GM18526 (cell line): ENCODE results near the gene C6orf141.

ENCODE experiments used
- POLR2A ChIP-seq: IDR thresholded peaks from 3 replicates; pipeline ENCODE4 v1.6.1; 2011; ENCODE audit not compliant: insufficient read length; ENCODE audit errors: extremely low read depth

Gene C6orf141

DNA sequence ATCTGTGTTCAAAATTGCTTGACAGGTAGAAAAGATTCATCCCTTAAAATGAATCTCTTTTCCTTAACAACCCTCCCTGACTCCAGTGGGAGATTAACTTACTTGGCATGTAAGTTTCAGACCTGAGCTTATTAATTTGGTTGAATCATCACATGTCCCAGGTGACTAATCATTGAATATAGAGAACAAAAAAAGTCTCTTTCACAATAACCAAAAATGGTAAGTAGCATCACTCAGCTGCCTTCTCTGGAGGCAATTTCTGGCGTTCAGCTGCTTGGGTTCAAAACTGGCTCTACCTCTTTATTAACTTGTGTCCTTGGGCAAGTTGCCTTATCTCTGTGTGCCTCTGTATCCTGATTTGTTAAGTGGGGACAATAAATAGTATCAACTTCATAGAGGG lies 2.9 kb downstream of the C6orf141 start:
- no peak for TF ChIP-seq POLR2A

DNA sequence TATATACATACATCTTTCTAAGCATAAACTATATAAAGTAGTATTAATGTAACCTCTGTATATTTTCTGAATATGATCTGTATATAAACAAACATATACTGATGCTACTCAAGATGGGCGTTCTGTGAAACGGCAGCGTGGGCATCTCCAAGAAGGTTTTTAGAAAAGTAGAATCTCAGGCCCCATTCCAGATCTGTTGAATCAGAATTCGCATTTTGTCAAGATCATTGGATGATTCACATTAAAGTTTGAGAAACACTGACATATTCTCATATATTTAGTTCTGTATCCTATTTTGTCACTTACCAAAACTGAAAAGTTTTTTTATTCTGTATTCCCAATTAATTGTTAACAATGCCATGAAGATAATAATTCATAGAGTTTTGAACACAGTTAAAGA lies 5.5 kb downstream of the C6orf141 start:
- TF ChIP-seq POLR2A: no peak

DNA sequence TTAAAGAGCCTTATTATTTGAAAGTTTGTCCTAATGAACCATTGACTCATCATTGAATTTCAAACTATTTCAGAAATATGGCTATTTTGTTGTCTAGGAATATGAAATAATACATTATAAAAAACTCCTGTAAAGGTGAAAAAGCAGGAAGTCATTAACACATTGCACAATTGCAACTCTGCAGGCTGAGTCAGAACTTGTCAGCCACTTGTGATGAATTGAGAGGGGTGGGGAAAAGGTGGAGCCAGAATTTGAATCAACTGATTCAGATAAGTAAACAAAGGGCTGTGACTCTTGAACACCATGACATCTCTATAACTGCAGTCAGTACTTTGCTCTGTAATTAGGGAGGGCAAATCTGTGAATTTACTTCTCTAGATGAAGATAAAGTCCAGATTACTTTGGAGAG lies 6.0 kb downstream of the C6orf141 start:
- TF ChIP-seq POLR2A: no peak

DNA sequence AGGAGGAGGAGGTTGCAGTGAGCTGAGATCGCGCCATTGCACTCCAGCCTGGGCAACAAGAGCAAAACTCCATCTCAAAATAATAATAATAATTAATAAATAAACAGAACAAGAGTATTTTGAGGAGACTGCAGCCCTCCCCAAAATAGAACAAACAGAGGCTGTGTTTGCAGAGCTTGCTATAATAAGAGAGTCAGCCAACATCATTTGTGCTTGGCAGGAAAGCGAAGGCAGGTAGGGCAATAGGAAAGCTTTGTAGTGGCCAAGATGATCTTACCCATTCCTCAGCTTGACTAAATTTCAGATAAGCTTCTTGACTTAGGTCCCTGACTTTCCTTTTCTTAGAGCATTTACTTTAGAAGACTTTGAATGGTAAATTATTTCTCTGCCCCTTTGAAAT lies 6.7 kb downstream of the C6orf141 start:
- no peak for TF ChIP-seq POLR2A

DNA sequence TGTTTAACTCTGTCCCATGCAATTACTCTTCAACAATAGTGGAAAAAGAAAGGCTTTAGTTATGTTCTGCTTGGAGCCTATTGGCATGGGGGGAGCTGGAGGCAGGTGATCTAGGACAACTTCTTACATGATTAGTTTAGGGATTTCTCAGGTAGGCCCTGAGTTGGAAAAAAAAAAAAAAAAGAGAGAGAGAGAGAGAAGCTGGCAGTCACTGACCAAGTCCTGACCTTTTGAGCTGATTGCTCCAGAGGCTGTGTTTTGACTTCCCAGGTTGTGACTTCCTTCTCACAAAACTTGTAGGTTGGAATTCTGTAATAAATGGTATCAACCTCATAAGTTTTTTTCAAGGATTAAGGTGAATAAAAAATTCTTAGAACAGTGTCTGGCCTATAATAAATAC lies 7.8 kb downstream of the C6orf141 start:
- no peak for TF ChIP-seq POLR2A

DNA sequence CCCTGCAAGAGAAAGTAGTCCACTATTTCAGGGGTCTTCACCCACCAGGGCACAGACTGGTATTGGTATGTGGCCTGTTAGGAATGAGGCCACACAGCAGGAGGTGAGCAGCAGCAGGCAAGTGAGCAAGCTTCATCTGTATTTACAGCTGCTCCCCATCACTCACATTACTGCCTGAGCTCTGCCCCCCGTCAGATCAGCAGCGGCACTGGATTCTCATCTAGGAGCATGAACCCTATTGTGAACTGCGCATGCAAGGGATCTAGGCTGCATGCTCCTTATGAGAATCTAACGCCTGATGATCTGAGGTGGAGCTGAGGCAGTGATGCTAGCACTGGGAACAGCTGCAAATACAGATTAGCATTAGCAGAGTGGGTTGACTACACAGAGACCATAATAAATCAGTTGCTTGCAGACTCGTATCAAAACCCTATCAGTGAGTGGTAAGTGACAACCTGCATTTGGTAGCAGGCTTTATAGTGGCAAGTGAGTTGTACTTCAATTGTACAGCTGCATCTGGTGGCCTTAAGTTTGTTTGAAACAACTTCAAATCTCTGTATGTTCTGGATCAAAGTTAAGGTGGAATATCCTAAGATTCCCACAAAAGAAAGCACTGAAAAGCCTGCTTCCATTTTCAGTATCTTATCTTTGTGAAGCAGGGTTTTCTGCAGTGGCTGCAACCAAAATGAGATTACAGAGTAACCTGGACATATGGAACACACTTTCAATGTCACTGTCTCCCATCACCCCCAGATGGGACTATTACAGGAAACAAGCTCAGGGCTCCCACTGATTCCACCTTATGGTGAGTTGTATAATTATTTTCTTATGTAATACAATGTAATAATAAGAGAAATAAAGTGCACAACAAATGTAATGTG lies 12.8 kb downstream of the C6orf141 start:
- no peak for TF ChIP-seq POLR2A

DNA sequence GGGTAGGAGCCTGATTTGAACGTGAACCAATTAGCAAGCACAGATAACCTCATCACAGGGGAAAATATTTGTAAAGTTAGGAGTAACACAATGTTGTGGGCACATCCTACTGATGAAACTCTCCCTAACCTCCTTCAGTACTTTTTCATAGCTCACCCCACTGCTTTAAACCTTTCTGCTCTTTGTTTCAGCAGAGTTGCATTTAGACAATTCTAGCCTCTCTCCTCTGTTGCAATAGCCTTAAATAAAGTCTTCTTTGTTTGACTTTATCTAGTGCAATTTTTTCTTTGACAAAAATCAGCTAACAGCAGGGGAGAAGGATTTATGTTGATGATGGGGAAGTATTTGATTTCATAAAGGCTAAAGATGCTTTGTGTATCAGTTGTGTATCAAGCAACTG lies 14.1 kb downstream of the C6orf141 start:
- no peak for TF ChIP-seq POLR2A

DNA sequence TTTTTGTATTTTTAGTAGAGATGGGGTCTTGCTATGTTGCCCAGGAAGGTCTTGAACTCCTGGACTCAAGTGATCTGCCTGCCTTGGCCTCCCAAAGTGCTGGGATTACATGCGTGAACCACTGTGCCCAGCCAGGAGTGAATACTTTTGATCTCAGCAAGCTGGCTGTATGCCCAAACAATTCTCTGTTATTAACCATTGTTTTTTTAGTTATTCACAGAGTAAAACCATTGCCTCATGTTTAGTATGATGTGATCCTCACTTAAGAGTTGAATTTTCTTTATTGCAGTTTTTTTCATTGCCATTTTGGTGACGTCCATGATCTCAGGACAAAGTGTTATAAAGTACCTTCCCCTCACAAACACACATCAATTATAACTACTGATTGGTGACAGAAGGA lies 14.8 kb downstream of the C6orf141 start:
- no peak for TF ChIP-seq POLR2A

DNA sequence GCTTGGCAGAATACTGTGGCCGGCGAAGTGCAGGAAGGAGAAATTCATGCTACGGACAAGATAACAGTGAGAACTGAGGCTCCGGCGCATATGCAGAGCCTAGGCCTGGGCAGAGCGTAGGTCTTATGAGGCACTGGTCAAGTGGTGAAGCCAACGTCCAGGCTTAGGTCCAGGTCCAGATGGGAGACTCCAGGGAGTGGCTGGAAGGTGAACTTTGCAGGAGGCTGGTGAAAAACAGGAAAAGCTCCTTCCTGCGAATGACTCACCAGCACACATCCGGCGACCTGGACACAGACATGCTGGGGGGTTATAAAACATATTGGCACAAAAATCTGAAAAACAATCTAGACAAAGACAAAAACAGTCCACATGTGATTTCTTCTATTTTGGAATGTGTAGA lies 15.4 kb downstream of the C6orf141 start:
- no peak for TF ChIP-seq POLR2A

DNA sequence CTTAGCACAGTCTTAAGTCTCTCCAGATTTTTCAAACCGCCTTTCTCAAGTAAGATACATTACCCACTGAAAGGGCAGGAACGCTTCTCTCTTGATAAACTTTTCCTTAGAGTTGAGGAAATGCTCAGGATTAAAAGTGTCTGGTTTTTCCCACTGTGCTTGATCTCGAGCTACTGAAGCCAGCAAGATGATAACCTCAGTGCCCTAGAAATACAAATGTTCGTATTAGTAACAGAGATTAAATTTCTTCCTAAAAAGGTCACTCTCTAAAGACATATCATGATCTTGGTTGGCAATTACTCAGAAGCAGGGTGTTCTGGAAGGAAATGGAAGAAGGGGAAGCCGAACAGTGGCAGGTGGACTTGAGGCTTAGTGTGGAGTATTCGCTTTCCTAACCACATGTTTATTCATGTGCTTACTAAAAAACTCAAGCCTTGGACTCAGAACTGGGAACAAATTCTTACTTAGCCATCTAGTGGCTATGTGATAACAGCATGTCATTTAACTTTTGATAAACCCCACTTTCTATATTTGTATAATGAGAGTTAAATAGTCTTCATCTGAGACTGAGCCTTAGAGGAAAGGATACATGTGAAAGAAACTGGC lies 20.1 kb downstream of the C6orf141 start:
- no peak for TF ChIP-seq POLR2A

DNA sequence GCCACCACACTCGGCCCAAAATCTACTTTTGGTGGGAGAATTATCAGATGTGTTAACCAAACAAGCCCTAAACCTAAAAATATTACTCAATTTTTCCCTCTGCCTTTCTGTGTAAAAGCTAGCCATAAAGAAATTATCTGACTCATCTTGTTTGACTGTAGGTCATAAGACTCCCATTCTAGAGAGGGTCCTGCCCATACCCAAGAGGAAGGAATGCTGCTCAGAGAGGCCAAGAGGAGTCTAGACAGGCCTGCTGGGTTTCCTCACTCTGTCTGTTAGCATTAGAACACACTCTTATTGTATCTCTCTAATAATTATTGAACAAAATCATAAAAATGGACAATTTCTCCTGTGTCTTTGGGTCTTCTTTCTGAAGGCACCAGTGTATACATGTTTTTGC lies 26.1 kb downstream of the C6orf141 start:
- no peak for TF ChIP-seq POLR2A

DNA sequence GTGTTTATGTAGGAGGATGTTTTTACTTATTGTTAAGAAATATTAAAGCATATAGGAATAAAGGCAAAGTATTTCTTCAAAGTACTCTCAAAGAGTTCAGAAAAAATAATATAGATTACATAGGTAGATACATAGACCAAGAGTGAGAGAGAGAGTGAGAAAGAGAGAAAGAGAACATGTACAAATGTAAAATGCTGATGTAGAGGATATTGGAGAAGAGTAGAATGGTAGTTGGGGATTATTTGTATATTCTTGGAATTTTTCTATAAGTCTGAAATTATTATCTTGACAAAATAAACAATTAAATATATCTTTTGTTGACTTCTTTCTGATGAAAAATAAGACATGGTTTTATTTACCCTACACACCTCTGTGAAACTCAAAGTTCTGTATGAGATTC lies 29.2 kb downstream of the C6orf141 start:
- no peak for TF ChIP-seq POLR2A

DNA sequence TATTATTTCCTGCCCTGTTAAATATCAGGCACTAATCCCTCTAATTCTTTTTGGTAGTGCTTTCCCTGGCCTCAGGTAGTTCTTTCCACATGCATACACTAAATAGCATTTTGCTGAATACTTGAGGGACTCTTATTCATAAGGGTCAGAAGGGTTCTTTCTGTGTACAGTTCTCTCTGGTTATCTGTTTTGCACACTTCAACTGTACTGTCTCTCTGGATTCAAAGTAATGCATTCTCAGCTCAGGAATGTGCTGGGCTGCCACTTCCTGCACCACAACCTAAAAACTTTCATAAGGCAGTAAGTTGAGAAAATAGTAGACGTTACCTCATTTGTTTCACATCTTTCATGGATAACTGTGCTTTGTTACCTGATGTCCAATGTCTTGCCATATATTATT lies 32.1 kb downstream of the C6orf141 start:
- TF ChIP-seq POLR2A: no peak
